Pancreas (tissue), 10 donors: ENCODE measurements around the gene CUEDC2. TPM values are rescaled to one million over a fixed set of nuclear protein-coding genes. Genes with fewer than 3 reads are reported as not detected.

Experiments
- ATAC-seq, 4 donors: fragments of 200-7000 bp; cut with Tn5 transposase; one replicate each; pipeline versions ENCODE4 v1.8.0 to v1.9.1; 2020; ENCODE audit warnings: mild to moderate bottlenecking in 4 of 4, moderate library complexity in 4 of 4
- DNase-seq, 6 donors: peaks; one replicate each; pipeline ENCODE4 v3.0.0-alpha.2; 2020
- FAIRE-seq: peaks from 2 replicates; lab custom pipeline; 2012; peaks lifted over from hg19 to GRCh38; lab: Jason Lieb, UNC
- H3K27ac ChIP-seq, 4 donors: fragments of 200-600 bp; sonication (generic); 1 replicate in 3 of 4; 2 replicates in 1 of 4; pipeline versions ENCODE4 v1.5.0 to v1.8.0; 2020
- H3K27me3 ChIP-seq, 4 donors: fragments of 200-600 bp; one replicate each; pipeline ENCODE4 v1.8.0; 2021
- H3K36me3 ChIP-seq, 3 donors: fragments of 200-600 bp; sonication (generic) in 1 of 3; one replicate each; pipeline versions ENCODE4 v1.5.0 to v1.8.0; 2020 to 2021
- H3K4me1 ChIP-seq, 3 donors: fragments of 200-600 bp; one replicate each; pipeline ENCODE4 v1.8.0; 2021
- H3K4me3 ChIP-seq, 4 donors: fragments of 200-600 bp; sonication (generic) in 2 of 4; one replicate each; pipeline versions ENCODE4 v1.5.0 to v1.8.0; 2020 to 2021
- H3K9me3 ChIP-seq, 4 donors: fragments of 200-600 bp; one replicate each; pipeline ENCODE4 v1.8.0; 2021
- CTCF ChIP-seq, 4 donors: fragments of 200-600 bp; sonication (generic) in 3 of 4; IDR thresholded peaks; one replicate each; pipeline versions ENCODE4 v1.5.0 to v1.8.0; 2021; ENCODE audit warnings: antibody characterized with exemption in 4 of 4
- WGBS, 2 donors: extraction: QIAGEN DNeasy Blood & Tissue Kit; methylation state at CpG; one replicate each; pipeline ENCODE4 v1.1.7; 2013; 5-methylcytosine and 5-hydroxymethylcytosine counted together
- intact Hi-C, 3 donors: fragments of 100-400 bp; cut with DNase I; formaldehyde crosslinking; loops; one replicate each; pipeline versions ENCODE4 v1.11.1 to v1.14.2; 2022
- polyA plus RNA-seq, 2 donors: library from polyadenylated mRNA; stranded (reverse); fragments of 200-250 nt; gene quantifications; one replicate each; pipeline ENCODE4 v1.2.3, GENCODE V29; 2013
- total RNA-seq, 6 donors: library from RNA; stranded (reverse); fragmentation: NEBNext Ultra II Directional in 4 of 6; extraction: Animal tissue kit (Norgen Biotek cat#: 25700) in 4 of 6; gene quantifications; one replicate each; pipeline versions ENCODE4 v1.2.1 to v1.2.4, GENCODE V29; 2021 to 2023
- donor health status: healthy with polysubstance abuse.
- donor health status: DM: no; HTN: no; CAD: no; lungs with moderate emphysema.
- donor health status: DM: no; HTN: no; CAD: no.
- donor health status: control.
- donor health status: control.
- donor health status: Bipolar disorder and iron deficiency.
- donor health status: DM: yes; HTN: yes; CAD: no.
- donor health status: DM: no; HTN: no; CAD: no.
- donor health status: DM: no; HTN: no; CAD: no.
- donor health status: DM: yes; HTN: yes; CAD: no.

The CUEDC2 gene
- total and polyA plus RNA-seq, 8 donors = 18.9 to 51.5 (median 21.2) TPM

- intact Hi-C loops = no loop called here
- 55 to 64% methylated on average over 2 of the region's 2 CpGs for WGBS, 2 donors
- Histone ChIP-seq H3K36me3 (no peaks in the 10 kb centered on the region), H3K4me3 (no peak overlapping the region), H3K27ac (no peak overlapping the region), H3K4me1 (peaks cover 0 to 5% (median 0%) of the 10 kb centered on the region in 3 donors), H3K27me3 (no peaks in the 10 kb centered on the region), H3K9me3 (no peaks in the 10 kb centered on the region)
- DNase-seq (no peak), FAIRE-seq (no peak), ATAC-seq (no peak)
- no peak for TF ChIP-seq CTCF (IDR thresholded peaks at IDR 0.05)
Measured at GRCh38 chr10:102444851-102445250, 12.5 kb upstream of the CUEDC2 start.

GRCh38 chr10:102438374-102438773 lies 6.0 kb upstream of the CUEDC2 start:
- Histone ChIP-seq H3K9me3 (no peaks in the 10 kb centered on the region), H3K27me3 (no peaks in the 10 kb centered on the region), H3K4me1 (no peaks in the 10 kb centered on the region), H3K27ac (no peak overlapping the region), H3K36me3 (no peaks in the 10 kb centered on the region), H3K4me3 (no peak overlapping the region)
- no peak for FAIRE-seq
- DNase-seq = no peak
- 66 to 86% methylated on average over 1 of the region's 1 CpG for WGBS, 2 donors
- no peak for ATAC-seq
- intact Hi-C loops = no loop called here
- no peak for TF ChIP-seq CTCF (IDR thresholded peaks at IDR 0.05)

- 84 to 88% methylated on average over 3 of the region's 3 CpGs for WGBS, 2 donors
- Histone ChIP-seq H3K27ac (no peak overlapping the region), H3K36me3 (no peaks in the 10 kb centered on the region), H3K9me3 (no peaks in the 10 kb centered on the region), H3K4me3 (no peak overlapping the region), H3K4me1 (no peaks in the 10 kb centered on the region), H3K27me3 (no peaks in the 10 kb centered on the region)
- no peak for FAIRE-seq
- no peak for ATAC-seq
- DNase-seq = no peak
- TF ChIP-seq CTCF (IDR thresholded peaks at IDR 0.05) = no peak
- intact Hi-C loops = no loop called here
Measured at GRCh38 chr10:102437515-102437914, 5.1 kb upstream of the CUEDC2 start.

DNA sequence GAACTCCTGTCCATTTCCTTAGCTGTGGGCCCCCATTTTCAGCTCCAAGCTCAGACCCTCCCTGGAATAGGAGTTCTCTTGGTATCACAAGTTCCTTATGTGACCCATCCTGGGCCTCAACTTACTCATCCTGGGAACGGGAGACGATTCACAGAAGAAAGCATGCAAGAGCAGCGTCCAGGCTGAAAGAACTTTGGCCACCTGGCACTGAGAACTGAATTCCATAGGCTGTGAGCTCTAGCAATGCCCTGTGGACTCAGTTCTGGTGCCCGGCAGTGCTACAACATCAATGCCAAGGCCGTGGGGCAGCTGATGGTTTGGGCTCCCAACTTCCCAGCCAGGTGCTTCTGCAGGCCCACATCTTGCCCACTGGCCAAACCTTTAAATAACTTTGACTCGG lies 3.9 kb upstream of the CUEDC2 start:
- DNase-seq = no peak
- Histone ChIP-seq H3K27me3 (no peaks in the 10 kb centered on the region), H3K36me3 (no peaks in the 10 kb centered on the region), H3K27ac (no peak overlapping the region), H3K9me3 (no peaks in the 10 kb centered on the region), H3K4me3 (peak overlapping the region in 1 of 4 donors; percentile 29), H3K4me1 (peaks cover 0 to 5% (median 0%) of the 10 kb centered on the region in 3 donors)
- intact Hi-C loops = no loop called here
- WGBS, 2 donors = 53 to 61% methylated on average over 6 of the region's 6 CpGs
- FAIRE-seq = no peak
- no peak for ATAC-seq
- no peak for TF ChIP-seq CTCF (IDR thresholded peaks at IDR 0.05)

- ATAC-seq (no peak), FAIRE-seq (no peak), DNase-seq (no peak)
- intact Hi-C loops = no loop called here
- Histone ChIP-seq H3K9me3 (no peaks in the 10 kb centered on the region), H3K27me3 (no peaks in the 10 kb centered on the region), H3K4me3 (peak overlapping the region in 1 of 4 donors; percentile 29), H3K27ac (no peak overlapping the region), H3K4me1 (peaks cover 0 to 6% (median 0%) of the 10 kb centered on the region in 3 donors), H3K36me3 (no peaks in the 10 kb centered on the region)
- 30% methylated on average over 10 to 13 of the region's 14 CpGs for WGBS, 2 donors
- TF ChIP-seq CTCF (IDR thresholded peaks at IDR 0.05) = no peak
Measured at GRCh38 chr10:102435529-102436233, 3.3 kb upstream of the CUEDC2 start.
